Ishikawa (cell line): Measurements from ENCODE around the gene ITSN2.

Experiments
- CEBPB ChIP-seq: IDR thresholded peaks from 2 replicates; pipeline ENCODE4 v1.6.1; 2012
- CREB1 ChIP-seq: IDR thresholded peaks from 2 replicates; pipeline ENCODE4 v1.6.1; 2012; ENCODE audit warnings: low read depth
- EGR1 ChIP-seq: IDR thresholded peaks from 2 replicates; pipeline ENCODE4 v1.6.1; 2012
- EP300 ChIP-seq: IDR thresholded peaks from 2 replicates; pipeline ENCODE4 v1.6.1; 2012; ENCODE audit warnings: borderline replicate concordance
- FOXM1 ChIP-seq: IDR thresholded peaks from 2 replicates; pipeline ENCODE4 v1.6.1; 2012; ENCODE audit warnings: low read depth, borderline replicate concordance
- NFIC ChIP-seq: IDR thresholded peaks from 2 replicates; pipeline ENCODE4 v1.6.1; 2012
- RAD21 ChIP-seq: IDR thresholded peaks from 2 replicates; pipeline ENCODE4 v1.6.1; 2012; ENCODE audit warnings: low read depth
- TAF1 ChIP-seq: IDR thresholded peaks from 2 replicates; pipeline ENCODE4 v1.6.1; 2012; ENCODE audit warnings: low read depth, mild to moderate bottlenecking
- TCF12 ChIP-seq: IDR thresholded peaks from 2 replicates; pipeline ENCODE4 v1.6.1; 2012; ENCODE audit warnings: low read depth
- TEAD4 ChIP-seq: IDR thresholded peaks from 2 replicates; pipeline ENCODE4 v1.6.1; 2012
- YY1 ChIP-seq: IDR thresholded peaks from 2 replicates; pipeline ENCODE4 v1.6.1; 2012; ENCODE audit warnings: low read depth
- ZBTB7A ChIP-seq: IDR thresholded peaks from 2 replicates; pipeline ENCODE4 v1.6.1; 2012; ENCODE audit warnings: low read depth
- TF ChIP-seq, protein P1 (sequence below): IDR thresholded peaks from 2 replicates; pipeline ENCODE4 v1.6.1; 2012; ENCODE audit warnings: low read depth, mild to moderate bottlenecking
- TF ChIP-seq, protein P2 (sequence below): IDR thresholded peaks from 2 replicates; pipeline ENCODE4 v1.6.1; 2012
- TF ChIP-seq, protein P3 (sequence below): IDR thresholded peaks from 2 replicates; pipeline ENCODE4 v1.6.1; 2012

The ITSN2 gene

DNA sequence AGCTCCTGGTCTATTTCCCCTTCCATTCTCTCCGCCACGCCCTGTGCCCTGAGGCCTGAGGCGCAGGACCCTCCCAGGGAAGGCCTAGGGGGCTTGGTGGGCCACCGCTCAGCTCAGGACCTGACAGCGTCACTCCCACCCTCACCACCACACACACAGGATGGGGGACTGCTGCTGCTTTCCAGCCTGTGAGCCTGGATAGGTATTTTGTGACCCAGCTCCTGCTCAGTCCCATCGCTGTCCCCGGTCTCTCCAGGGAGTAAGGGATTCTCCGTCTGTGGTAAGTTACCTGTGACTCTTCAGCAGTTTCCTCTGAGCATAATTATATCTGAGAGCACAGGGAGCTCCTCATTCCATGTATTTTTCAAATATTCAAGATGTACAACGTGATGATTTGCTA lies 169.2 kb downstream of the ITSN2 start:
- TF ChIP-seq EGR1 (no peak), CEBPB (no peak), FOXM1 (no peak), NFIC (no peak), YY1 (no peak), RAD21 (no peak), EP300 (no peak), TEAD4 (no peak), TCF12 (no peak), ZBTB7A (no peak), CREB1 (no peak), TAF1 (no peak)
- TF ChIP-seq, protein P1, sequence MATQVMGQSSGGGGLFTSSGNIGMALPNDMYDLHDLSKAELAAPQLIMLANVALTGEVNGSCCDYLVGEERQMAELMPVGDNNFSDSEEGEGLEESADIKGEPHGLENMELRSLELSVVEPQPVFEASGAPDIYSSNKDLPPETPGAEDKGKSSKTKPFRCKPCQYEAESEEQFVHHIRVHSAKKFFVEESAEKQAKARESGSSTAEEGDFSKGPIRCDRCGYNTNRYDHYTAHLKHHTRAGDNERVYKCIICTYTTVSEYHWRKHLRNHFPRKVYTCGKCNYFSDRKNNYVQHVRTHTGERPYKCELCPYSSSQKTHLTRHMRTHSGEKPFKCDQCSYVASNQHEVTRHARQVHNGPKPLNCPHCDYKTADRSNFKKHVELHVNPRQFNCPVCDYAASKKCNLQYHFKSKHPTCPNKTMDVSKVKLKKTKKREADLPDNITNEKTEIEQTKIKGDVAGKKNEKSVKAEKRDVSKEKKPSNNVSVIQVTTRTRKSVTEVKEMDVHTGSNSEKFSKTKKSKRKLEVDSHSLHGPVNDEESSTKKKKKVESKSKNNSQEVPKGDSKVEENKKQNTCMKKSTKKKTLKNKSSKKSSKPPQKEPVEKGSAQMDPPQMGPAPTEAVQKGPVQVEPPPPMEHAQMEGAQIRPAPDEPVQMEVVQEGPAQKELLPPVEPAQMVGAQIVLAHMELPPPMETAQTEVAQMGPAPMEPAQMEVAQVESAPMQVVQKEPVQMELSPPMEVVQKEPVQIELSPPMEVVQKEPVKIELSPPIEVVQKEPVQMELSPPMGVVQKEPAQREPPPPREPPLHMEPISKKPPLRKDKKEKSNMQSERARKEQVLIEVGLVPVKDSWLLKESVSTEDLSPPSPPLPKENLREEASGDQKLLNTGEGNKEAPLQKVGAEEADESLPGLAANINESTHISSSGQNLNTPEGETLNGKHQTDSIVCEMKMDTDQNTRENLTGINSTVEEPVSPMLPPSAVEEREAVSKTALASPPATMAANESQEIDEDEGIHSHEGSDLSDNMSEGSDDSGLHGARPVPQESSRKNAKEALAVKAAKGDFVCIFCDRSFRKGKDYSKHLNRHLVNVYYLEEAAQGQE: no peak
- TF ChIP-seq, protein P2, sequence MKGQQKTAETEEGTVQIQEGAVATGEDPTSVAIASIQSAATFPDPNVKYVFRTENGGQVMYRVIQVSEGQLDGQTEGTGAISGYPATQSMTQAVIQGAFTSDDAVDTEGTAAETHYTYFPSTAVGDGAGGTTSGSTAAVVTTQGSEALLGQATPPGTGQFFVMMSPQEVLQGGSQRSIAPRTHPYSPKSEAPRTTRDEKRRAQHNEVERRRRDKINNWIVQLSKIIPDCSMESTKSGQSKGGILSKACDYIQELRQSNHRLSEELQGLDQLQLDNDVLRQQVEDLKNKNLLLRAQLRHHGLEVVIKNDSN: no peak
- TF ChIP-seq, protein P3, sequence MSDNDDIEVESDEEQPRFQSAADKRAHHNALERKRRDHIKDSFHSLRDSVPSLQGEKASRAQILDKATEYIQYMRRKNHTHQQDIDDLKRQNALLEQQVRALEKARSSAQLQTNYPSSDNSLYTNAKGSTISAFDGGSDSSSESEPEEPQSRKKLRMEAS: no peak

DNA sequence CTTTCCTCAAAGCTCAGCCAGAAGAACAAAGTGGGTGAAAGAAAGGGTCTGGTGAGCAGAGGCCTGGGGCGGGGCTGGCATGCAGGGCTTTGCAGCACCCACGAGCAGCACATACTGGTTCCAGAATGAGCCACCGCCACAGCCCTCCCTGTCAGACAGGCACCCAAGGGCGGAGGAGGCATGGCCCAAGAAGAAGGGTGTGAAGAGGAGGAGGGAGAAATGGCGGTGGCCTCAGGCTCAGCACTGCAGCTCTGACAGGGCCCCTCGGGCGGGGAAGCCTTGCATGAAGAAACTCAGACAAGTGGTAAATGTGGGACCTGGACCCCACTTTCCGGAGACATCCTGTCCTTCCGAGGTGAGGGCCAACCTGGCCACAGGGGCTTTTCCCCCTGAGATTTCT lies 169.8 kb downstream of the ITSN2 start:
- TF ChIP-seq RAD21: no peak

DNA sequence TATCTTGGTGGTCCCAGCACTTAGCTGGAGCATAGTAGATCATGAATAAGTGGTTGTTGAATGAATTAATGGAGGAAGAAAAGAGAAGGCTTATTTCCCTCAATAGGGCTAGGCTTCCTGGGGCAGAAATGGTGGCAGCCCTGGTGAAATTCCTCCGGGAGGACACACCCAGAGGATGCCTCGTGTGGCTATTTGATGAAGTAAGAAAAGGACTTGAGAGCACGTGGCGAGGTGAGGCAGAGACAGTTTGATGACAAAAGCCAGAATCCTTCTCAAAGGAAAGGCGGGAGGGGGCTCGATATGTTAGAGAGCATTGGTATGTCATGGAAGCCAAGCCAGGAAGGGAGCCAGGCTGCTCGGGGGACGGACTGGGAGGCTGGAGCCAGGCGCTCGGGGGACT lies 170.8 kb downstream of the ITSN2 start:
- TF ChIP-seq, protein P3: no peak
- no peak for TF ChIP-seq RAD21
- TF ChIP-seq, protein P2: no peak
- no peak for TF ChIP-seq NFIC
- no peak for TF ChIP-seq EP300
- TF ChIP-seq FOXM1: no peak
- TF ChIP-seq TCF12: no peak
- TF ChIP-seq CEBPB: no peak
- no peak for TF ChIP-seq EGR1

DNA sequence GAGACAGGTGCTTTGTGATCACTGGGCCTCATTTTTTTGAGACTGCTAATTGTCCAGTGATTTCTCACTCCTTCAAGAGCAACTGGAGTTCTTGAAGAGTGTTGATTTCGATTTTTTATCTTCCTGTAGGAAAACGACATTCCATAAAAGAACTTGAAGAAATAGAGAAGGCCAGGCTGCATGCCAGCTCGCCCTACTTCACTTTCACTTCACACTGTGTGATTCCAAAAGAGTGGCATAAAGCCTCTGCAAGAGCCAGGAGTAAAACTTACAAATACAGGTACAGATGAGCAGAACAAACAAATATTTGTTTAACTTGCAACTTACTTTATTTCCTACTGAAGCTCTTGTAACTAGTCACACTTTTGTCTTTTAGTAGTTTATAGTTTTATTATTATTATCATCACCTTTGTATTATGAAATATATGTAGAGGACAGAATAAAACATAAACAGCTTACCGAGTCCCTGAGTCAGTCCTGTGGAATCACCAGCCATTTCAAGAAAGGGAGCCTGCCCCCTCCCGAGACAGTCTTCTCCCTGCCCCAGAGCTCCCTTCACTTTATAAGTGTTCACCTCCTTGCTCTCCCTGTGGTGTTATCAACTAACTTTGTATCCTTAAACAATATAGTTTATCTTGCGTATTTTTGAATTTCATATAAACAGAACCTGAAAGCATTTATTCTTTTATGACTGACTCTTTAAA lies 176.8 kb downstream of the ITSN2 start:
- TF ChIP-seq TAF1: no peak
- TF ChIP-seq NFIC: no peak
- TF ChIP-seq RAD21: no peak
- TF ChIP-seq YY1: no peak

DNA sequence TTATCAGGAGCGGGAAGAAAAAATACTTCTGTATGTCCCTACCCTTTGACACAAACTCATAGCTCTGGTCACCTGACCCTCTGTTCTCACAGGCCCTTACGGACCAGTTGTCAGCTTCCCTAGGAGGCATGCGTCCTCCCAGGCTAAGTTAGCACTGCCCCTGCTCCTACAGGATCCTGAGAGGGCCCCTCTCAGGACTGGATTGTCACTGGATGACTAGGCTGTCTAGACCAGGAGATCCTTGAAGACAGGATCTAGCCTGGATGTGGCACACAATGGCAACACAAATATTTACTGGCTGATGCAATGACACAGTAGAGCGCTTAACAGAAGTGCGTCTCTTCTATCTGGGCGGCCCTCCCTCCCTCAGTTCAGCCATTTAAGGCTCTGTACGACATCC lies 177.8 kb downstream of the ITSN2 start:
- TF ChIP-seq ZBTB7A (no peak), NFIC (no peak), YY1 (no peak), FOXM1 (no peak), RAD21 (no peak), CREB1 (no peak), CEBPB (no peak), TAF1 (no peak), EP300 (no peak), EGR1 (no peak), TEAD4 (no peak), TCF12 (no peak)
- TF ChIP-seq, protein P2: no peak
- TF ChIP-seq, protein P3: no peak
- TF ChIP-seq, protein P1: no peak
